HEK293 (cell line): ENCODE data around the gene ATP11C.

Experiments used
- HOXA7 ChIP-seq: sonication (generic); formaldehyde crosslinking; IDR thresholded peaks from 2 replicates; pipeline ENCODE4 v1.8.1; 2022; ENCODE audit warnings: missing genetic modification reagents, borderline replicate concordance
- MYNN ChIP-seq: fragments of 450-650 bp; formaldehyde crosslinking; IDR thresholded peaks from 2 replicates; pipeline ENCODE4 v1.5.1; 2016; ENCODE audit warnings: missing biosample characterization, missing genetic modification characterization, borderline replicate concordance
- ZBTB11 ChIP-seq: fragments of 450-650 bp; formaldehyde crosslinking; conservative IDR thresholded peaks from 2 replicates; pipeline ENCODE4 v1.5.1; 2016; ENCODE audit warnings: low read depth, missing biosample characterization, missing genetic modification characterization
- ZNF341 ChIP-seq: fragments of 450-650 bp; formaldehyde crosslinking; IDR thresholded peaks from 2 replicates; pipeline ENCODE4; 2016; ENCODE audit warnings: low read depth, missing biosample characterization, missing genetic modification characterization
- ZNF37A ChIP-seq: fragments of 450-650 bp; IDR thresholded peaks from 2 replicates; pipeline ENCODE4 v1.5.1; 2018; ENCODE audit warnings: missing biosample characterization, missing genetic modification characterization
- ZNF621 ChIP-seq: fragments of 450-650 bp; formaldehyde crosslinking; IDR thresholded peaks from 2 replicates; pipeline ENCODE4 v1.5.1; 2017; ENCODE audit warnings: missing biosample characterization, missing genetic modification characterization
- TF ChIP-seq, protein P1 (sequence below): fragments of 450-650 bp; formaldehyde crosslinking; IDR thresholded peaks from 2 replicates; pipeline ENCODE4 v1.5.1; 2016; ENCODE audit warnings: missing biosample characterization, missing genetic modification characterization
- TF ChIP-seq, protein P2 (sequence below): fragments of 450-650 bp; formaldehyde crosslinking; IDR thresholded peaks from 2 replicates; pipeline ENCODE4 v1.5.1; 2016; ENCODE audit warnings: missing biosample characterization, missing genetic modification characterization

DNA sequence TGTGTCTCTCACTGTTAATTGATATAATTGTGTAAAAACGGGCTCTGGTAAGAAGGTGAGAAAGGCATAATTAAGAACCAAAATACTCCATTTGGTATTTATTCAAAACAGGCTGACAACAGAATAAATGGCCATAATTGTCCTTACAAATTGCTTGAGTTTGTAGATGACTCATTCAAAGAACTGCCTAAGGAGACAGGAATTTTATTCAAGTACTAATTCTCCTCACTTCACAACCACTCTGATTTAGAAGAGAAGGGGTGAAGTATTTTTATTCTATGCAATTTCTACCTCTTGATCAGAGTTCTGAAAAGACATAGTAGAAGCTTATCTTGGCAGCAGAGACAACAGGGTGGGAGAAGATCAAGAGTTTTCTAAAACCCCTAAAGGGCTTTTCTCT lies 43.1 kb downstream of the ATP11C start:
- TF ChIP-seq, protein P1, sequence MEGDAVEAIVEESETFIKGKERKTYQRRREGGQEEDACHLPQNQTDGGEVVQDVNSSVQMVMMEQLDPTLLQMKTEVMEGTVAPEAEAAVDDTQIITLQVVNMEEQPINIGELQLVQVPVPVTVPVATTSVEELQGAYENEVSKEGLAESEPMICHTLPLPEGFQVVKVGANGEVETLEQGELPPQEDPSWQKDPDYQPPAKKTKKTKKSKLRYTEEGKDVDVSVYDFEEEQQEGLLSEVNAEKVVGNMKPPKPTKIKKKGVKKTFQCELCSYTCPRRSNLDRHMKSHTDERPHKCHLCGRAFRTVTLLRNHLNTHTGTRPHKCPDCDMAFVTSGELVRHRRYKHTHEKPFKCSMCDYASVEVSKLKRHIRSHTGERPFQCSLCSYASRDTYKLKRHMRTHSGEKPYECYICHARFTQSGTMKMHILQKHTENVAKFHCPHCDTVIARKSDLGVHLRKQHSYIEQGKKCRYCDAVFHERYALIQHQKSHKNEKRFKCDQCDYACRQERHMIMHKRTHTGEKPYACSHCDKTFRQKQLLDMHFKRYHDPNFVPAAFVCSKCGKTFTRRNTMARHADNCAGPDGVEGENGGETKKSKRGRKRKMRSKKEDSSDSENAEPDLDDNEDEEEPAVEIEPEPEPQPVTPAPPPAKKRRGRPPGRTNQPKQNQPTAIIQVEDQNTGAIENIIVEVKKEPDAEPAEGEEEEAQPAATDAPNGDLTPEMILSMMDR (tag by site-specific recombination), result no peak
- TF ChIP-seq HOXA7 (CRISPR knock-in tag) (no peak), ZBTB11 (tag by site-specific recombination) (no peak), ZNF621 (tag by site-specific recombination) (no peak), MYNN (no peak), ZNF37A (no peak), ZNF341 (tag by site-specific recombination) (no peak)
- TF ChIP-seq, protein P2, sequence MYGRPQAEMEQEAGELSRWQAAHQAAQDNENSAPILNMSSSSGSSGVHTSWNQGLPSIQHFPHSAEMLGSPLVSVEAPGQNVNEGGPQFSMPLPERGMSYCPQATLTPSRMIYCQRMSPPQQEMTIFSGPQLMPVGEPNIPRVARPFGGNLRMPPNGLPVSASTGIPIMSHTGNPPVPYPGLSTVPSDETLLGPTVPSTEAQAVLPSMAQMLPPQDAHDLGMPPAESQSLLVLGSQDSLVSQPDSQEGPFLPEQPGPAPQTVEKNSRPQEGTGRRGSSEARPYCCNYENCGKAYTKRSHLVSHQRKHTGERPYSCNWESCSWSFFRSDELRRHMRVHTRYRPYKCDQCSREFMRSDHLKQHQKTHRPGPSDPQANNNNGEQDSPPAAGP, result no peak
